HepG2 (cell line): ENCODE measurements around the gene TBCCD1. TPM values are rescaled to one million over a fixed set of nuclear protein-coding genes. Genes with fewer than 3 reads are reported as not detected.

Source experiments
- ATAC-seq: fragments of 200-7000 bp; cut with Tn5 transposase; 3 replicates; pipeline ENCODE4 v1.9.1; 2020; ENCODE audit warnings: mild to moderate bottlenecking, moderate library complexity
- BruUV-seq: library from RNA; stranded (reverse); fragments of 400-500 nt; replicated peaks from 2 replicates; lab custom pipeline; 2021; lab: Mats Ljungman, UMichigan
- CTCF ChIA-PET: fragments of 300-600 bp; formaldehyde crosslinking; extraction: SDS; loops from one replicate; lab custom pipeline; 2021; ENCODE audit warnings: low total read pairs, inconsistent platforms, low intra/inter-chr PET ratio; lab: Yijun Ruan, JAX
- POLR2A ChIA-PET: fragments of 350-600 bp; sonication (Branson Sonifier 250); formaldehyde crosslinking; loops from one replicate; lab custom pipeline; 2020; ENCODE audit warnings: antibody characterized with exemption, inconsistent platforms; lab: Yijun Ruan, JAX
- DNase-seq: peaks from one replicate; pipeline ENCODE4 v3.0.0-alpha.2; 2015; ENCODE audit warnings: low spot score
- FAIRE-seq: peaks from 3 replicates; lab custom pipeline; 2011; peaks lifted over from hg19 to GRCh38; lab: Jason Lieb, UNC
- H2AFZ ChIP-seq: one replicate; pipeline ENCODE4 v1.6.1; 2011; ENCODE audit warnings: low read length, inconsistent platforms
- H3K27ac ChIP-seq: fragments of 300-600 bp; 3 replicates; pipeline ENCODE4 v1.8.0; 2011; ENCODE audit warnings: mixed run types, mild to moderate bottlenecking, mixed read lengths, low read length, inconsistent platforms; ENCODE audit not compliant: insufficient read depth; ENCODE audit errors: extremely low read length
- H3K27me3 ChIP-seq, 2 experiments: fragments of 200-600 bp in 1 of 2; 2 replicates in 1 of 2; 3 replicates in 1 of 2; pipeline versions ENCODE4 v1.6.0 to v1.8.0; 2011; ENCODE audit warnings: low read length in 2 of 2, mild to moderate bottlenecking in 2 of 2, moderate library complexity in 2 of 2, inconsistent platforms in 1 of 2; ENCODE audit not compliant: insufficient read depth in 2 of 2, control insufficient read depth in 1 of 2
- H3K36me3 ChIP-seq, 2 experiments: fragments of 200-600 bp in 1 of 2; replicated peaks in 1 of 2; 2 replicates in 1 of 2; 3 replicates in 1 of 2; pipeline versions ENCODE4 v1.5.1 to v1.8.0; 2011; ENCODE audit warnings: low read length in 2 of 2, inconsistent platforms in 1 of 2; ENCODE audit not compliant: insufficient read depth in 2 of 2, control insufficient read depth in 1 of 2
- H3K4me1 ChIP-seq: 2 replicates; pipeline ENCODE4 v1.5.1; 2012; ENCODE audit warnings: low read length, inconsistent platforms; ENCODE audit not compliant: insufficient read depth
- H3K4me2 ChIP-seq: 2 replicates; pipeline ENCODE4 v1.6.0; 2011; ENCODE audit warnings: low read depth, low read length, inconsistent platforms
- H3K4me3 ChIP-seq, 3 experiments: fragments of 200-600 bp in 1 of 3; sonication (generic), shearing (Covaris generic) in 1 of 3; replicated peaks in 1 of 3; 2 replicates each; pipeline ENCODE4 v1.5.1; 2011 to 2016; ENCODE audit warnings: low read length in 3 of 3, inconsistent platforms in 2 of 3, low read depth in 2 of 3, mild to moderate bottlenecking in 2 of 3, control low read depth in 1 of 3, mixed read lengths in 1 of 3; ENCODE audit not compliant: insufficient read depth in 1 of 3
- H3K79me2 ChIP-seq: one replicate; pipeline ENCODE4 v1.6.1; 2011; ENCODE audit warnings: low read length, inconsistent platforms; ENCODE audit not compliant: insufficient read depth
- H3K9ac ChIP-seq: 2 replicates; pipeline ENCODE4 v1.6.0; 2011; ENCODE audit warnings: mild to moderate bottlenecking, low read depth, low read length, inconsistent platforms; ENCODE audit not compliant: insufficient read depth
- H3K9me3 ChIP-seq: 2 replicates; pipeline ENCODE4 v1.5.1; 2012; ENCODE audit warnings: mild to moderate bottlenecking, low read length
- H4K20me1 ChIP-seq: 2 replicates; pipeline ENCODE4 v1.6.0; 2011; ENCODE audit warnings: inconsistent platforms, mild to moderate bottlenecking, low read length, moderate library complexity; ENCODE audit not compliant: insufficient read depth
- ESRRA ChIP-seq: sonication (generic); formaldehyde crosslinking; IDR thresholded peaks from 2 replicates; pipeline ENCODE4 v1.5.1; 2020; ENCODE audit warnings: mild to moderate bottlenecking, low read depth, missing genetic modification reagents
- HMG20A ChIP-seq: IDR thresholded peaks from 2 replicates; pipeline ENCODE4 v1.6.1; 2016; ENCODE audit warnings: borderline replicate concordance
- MEIS1 ChIP-seq: sonication (generic); formaldehyde crosslinking; IDR thresholded peaks from 2 replicates; pipeline ENCODE4 v1.9.0; 2021; ENCODE audit warnings: mild to moderate bottlenecking, missing genetic modification reagents, moderate library complexity, borderline replicate concordance
- RBFOX2 ChIP-seq: fragments of 200-400 bp; formaldehyde crosslinking; IDR thresholded peaks from 2 replicates; pipeline ENCODE4 v1.6.1; 2017; ENCODE audit warnings: low read depth, mild to moderate bottlenecking, low read length
- RELA ChIP-seq: sonication (generic); formaldehyde crosslinking; IDR thresholded peaks from 2 replicates; pipeline ENCODE4 v1.4.0; 2020; ENCODE audit warnings: missing genetic modification reagents
- SAP130 ChIP-seq: IDR thresholded peaks from 2 replicates; pipeline ENCODE4 v1.6.1; 2016; ENCODE audit warnings: low read depth
- SKIL ChIP-seq: sonication (generic); formaldehyde crosslinking; IDR thresholded peaks from 2 replicates; pipeline ENCODE4 v1.8.0; 2022; ENCODE audit warnings: missing genetic modification reagents, mild to moderate bottlenecking, moderate library complexity, borderline replicate concordance
- TEAD3 ChIP-seq: optimal IDR thresholded peaks from 2 replicates; pipeline ENCODE3; 2016; ENCODE audit warnings: borderline replicate concordance
- ZNF101 ChIP-seq: sonication (generic); formaldehyde crosslinking; IDR thresholded peaks from 2 replicates; pipeline ENCODE4 v1.4.0; 2020; ENCODE audit warnings: mild to moderate bottlenecking, low read depth, missing genetic modification reagents, borderline replicate concordance
- ZNF282 ChIP-seq: fragments of 450-650 bp; IDR thresholded peaks from 2 replicates; pipeline ENCODE4 v1.6.1; 2018; ENCODE audit not compliant: partially characterized antibody
- ZNF33B ChIP-seq: sonication (generic); formaldehyde crosslinking; IDR thresholded peaks from 2 replicates; pipeline ENCODE4 v1.5.1; 2020; ENCODE audit warnings: mild to moderate bottlenecking, missing genetic modification reagents
- ZNF383 ChIP-seq: sonication (generic); formaldehyde crosslinking; IDR thresholded peaks from 2 replicates; pipeline ENCODE4 v1.4.0; 2020; ENCODE audit warnings: missing genetic modification reagents, mild to moderate bottlenecking, borderline replicate concordance
- ZNF441 ChIP-seq: sonication (generic); formaldehyde crosslinking; IDR thresholded peaks from 2 replicates; pipeline ENCODE4 v1.7.0; 2021; ENCODE audit warnings: missing genetic modification reagents, borderline replicate concordance
- ZNF556 ChIP-seq: sonication (generic); formaldehyde crosslinking; IDR thresholded peaks from 2 replicates; pipeline ENCODE4 v1.4.0; 2020; ENCODE audit warnings: mild to moderate bottlenecking, missing genetic modification reagents, borderline replicate concordance
- WGBS: methylation state at CpG from one replicate; pipeline ENCODE4 v1.1.6; 2017; ENCODE audit warnings: low lambda C conversion rate; 5-methylcytosine and 5-hydroxymethylcytosine counted together
- in situ Hi-C: cut with HindIII; loops from 2 replicates; pipeline ENCODE4 v1.10.0; 2017; ENCODE audit warnings: low pct_unique_long_range_greater_than_20kb; ENCODE audit not compliant: extremely low pct_ligation_motif_present
- intact Hi-C: fragments of 100-400 bp; cut with micrococcal nuclease; formaldehyde crosslinking; loops from one replicate; pipeline ENCODE4 v1.10.0; 2022; ENCODE audit not compliant: unreplicated experiment
- polyA plus RNA-seq, 8 experiments: library from polyadenylated mRNA; depleted of rRNA in 3 of 8; stranded (reverse) in 7 of 8; unstranded in 1 of 8; fragments of >200 nt; fragmentation: Illumina TruSeq in 4 of 8; extraction: Trizol in 4 of 8; gene quantifications; 2 replicates each; pipeline versions ENCODE4 v1.2.1 to v1.2.3, GENCODE V29; 2011 to 2016; ENCODE audit warnings: low read depth in 4 of 8, missing spikeins in 1 of 8, mixed read lengths in 1 of 8; ENCODE audit not compliant: insufficient read depth in 1 of 8
- total RNA-seq, 5 experiments: library from RNA; depleted of rRNA; stranded (reverse); fragments of >200 nt; fragmentation: Illumina TruSeq; extraction: Trizol; gene quantifications; 2 replicates each; pipeline ENCODE4 v1.2.3, GENCODE V29; 2016; ENCODE audit warnings: low read depth in 1 of 5
- TF ChIP-seq, protein P1 (sequence below): sonication (generic); formaldehyde crosslinking; IDR thresholded peaks from 2 replicates; pipeline ENCODE4 v1.8.0; 2022; ENCODE audit warnings: low read depth, missing genetic modification reagents

Gene TBCCD1
- total and polyA plus RNA-seq, 2 of the 13 experiments (the other 11 are each of a cell fraction or from before 2014, with no cell fraction given), result 13.6 to 16.2 TPM

GRCh38 chr3:186577521-186577920 is 10.4 kb upstream of the TBCCD1 start:
- in situ Hi-C loops, result no loop called here
- no peaks in the 10 kb centered on the region for H3K27me3 ChIP-seq
- no peak overlapping the region for H3K4me2 ChIP-seq
- H3K79me2 ChIP-seq, result peaks cover 15% of the 10 kb centered on the region
- TF ChIP-seq RBFOX2 (0 out of 2 replicates have a peak, but pooled peaks have one; percentile 18), SAP130 (CRISPR knock-in tag) (no peak)
- DNase-seq (no peak), FAIRE-seq (no peak), ATAC-seq (no peak)
- peaks cover 13 to 90% of the 10 kb centered on the region in 2 experiments for H3K36me3 ChIP-seq
- no peak overlapping the region for H2AFZ ChIP-seq
- BruUV-seq, result no TSS peak
- WGBS, result 91% methylated on average over 2 of the region's 2 CpGs
- H3K27ac ChIP-seq, result no peak overlapping the region
- no peak overlapping the region for H3K9ac ChIP-seq
- CTCF ChIA-PET, result no interaction called here
- intact Hi-C loops, result no loop called here
- no peak overlapping the region for H3K4me3 ChIP-seq
- H3K9me3 ChIP-seq, result no peaks in the 10 kb centered on the region
- H4K20me1 ChIP-seq, result no peaks in the 10 kb centered on the region
- H3K4me1 ChIP-seq, result peaks cover 24% of the 10 kb centered on the region
- POLR2A ChIA-PET, result no interaction called here

- 70% methylated on average over 2 of the region's 2 CpGs for WGBS
- peaks cover 51% of the 10 kb centered on the region for H3K4me1 ChIP-seq
- peak overlapping the region; percentile 100 for H3K4me2 ChIP-seq
- ATAC-seq (no peak), FAIRE-seq (no peak), DNase-seq (no peak)
- no peaks in the 10 kb centered on the region for H4K20me1 ChIP-seq
- BruUV-seq, result no TSS peak
- no peak overlapping the region for H3K27ac ChIP-seq
- peaks cover 50% of the 10 kb centered on the region for H3K79me2 ChIP-seq
- ChIA-PET POLR2A (interaction anchor here (0.9 to 6.5 kb wide), 4 partner anchors 23 to 212 kb away, joined by 3 to 111 read pairs (median 20); partner anchors contain the start of genes AHSG and EIF4A2), CTCF (no interaction called here)
- no peaks in the 10 kb centered on the region for H3K9me3 ChIP-seq
- H2AFZ ChIP-seq, result no peak overlapping the region
- peak overlapping the region; percentile 86 to 100 (median 93) for H3K4me3 ChIP-seq
- peak overlapping the region; percentile 94 for H3K9ac ChIP-seq
- in situ Hi-C loops, result no loop called here
- H3K27me3 ChIP-seq, result no peaks in the 10 kb centered on the region; a peak in 1 of 5 replicates
- intact Hi-C loops, result loop anchor here (2.0 kb wide), 1 partner anchor 41 kb away; the partner anchor contains the start of gene AHSG
- H3K36me3 ChIP-seq, result peaks cover 8 to 41% of the 10 kb centered on the region in 2 experiments
- TF ChIP-seq SKIL (CRISPR knock-in tag) (no peak), ZNF441 (CRISPR knock-in tag) (no peak), ESRRA (CRISPR knock-in tag) (no peak), RELA (CRISPR knock-in tag) (no peak), MEIS1 (no peak), ZNF383 (CRISPR knock-in tag) (no peak), ZNF556 (CRISPR knock-in tag) (no peak), TEAD3 (no peak), ZNF282 (no peak), ZNF101 (CRISPR knock-in tag) (no peak), ZNF33B (CRISPR knock-in tag) (no peak), HMG20A (CRISPR knock-in tag) (no peak)
- TF ChIP-seq, protein P1, sequence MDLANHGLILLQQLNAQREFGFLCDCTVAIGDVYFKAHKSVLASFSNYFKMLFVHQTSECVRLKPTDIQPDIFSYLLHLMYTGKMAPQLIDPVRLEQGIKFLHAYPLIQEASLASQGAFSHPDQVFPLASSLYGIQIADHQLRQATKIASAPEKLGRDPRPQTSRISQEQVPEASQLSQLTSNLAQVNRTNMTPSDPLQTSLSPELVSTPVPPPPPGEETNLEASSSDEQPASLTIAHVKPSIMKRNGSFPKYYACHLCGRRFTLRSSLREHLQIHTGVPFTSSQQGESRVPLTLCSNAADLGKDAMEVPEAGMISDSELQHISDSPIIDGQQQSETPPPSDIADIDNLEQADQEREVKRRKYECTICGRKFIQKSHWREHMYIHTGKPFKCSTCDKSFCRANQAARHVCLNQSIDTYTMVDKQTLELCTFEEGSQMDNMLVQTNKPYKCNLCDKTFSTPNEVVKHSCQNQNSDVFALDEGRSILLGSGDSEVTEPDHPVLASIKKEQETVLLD (CRISPR knock-in tag), result no peak
Measured at GRCh38 chr3:186571644-186572013, 4.5 kb upstream of the TBCCD1 start.
